Measurements from ENCODE around the gene KNDC1. TPM values are rescaled to one million over a fixed set of nuclear protein-coding genes. Genes with fewer than 3 reads are reported as not detected.

The KNDC1 gene
- total and polyA plus RNA-seq, 10 of the 15 experiments (the other 5 are each of a cell fraction or from before 2014, with no cell fraction given), result 0.03 to 0.11 (median 0.05) TPM; not detected in 7

- ATAC-seq (no peak), DNase-seq (ENCODE audit: low read depth, low spot score) (no peak), FAIRE-seq (no peak)
- SMC1A ChIA-PET (ENCODE audit: uncharacterized antibody, unreplicated experiment), result no interaction called here
- H4K20me1 ChIP-seq (ENCODE audit: control insufficient read depth, insufficient read depth), result no peaks in the 10 kb centered on the region
- no peak overlapping the region for H3K4me3 ChIP-seq
- H3K4me1 ChIP-seq (ENCODE audit: control insufficient read depth, insufficient read depth, low read length), result no peaks in the 10 kb centered on the region
- H3K4me2 ChIP-seq (ENCODE audit: control insufficient read depth, insufficient read depth), result no peak overlapping the region
- BruUV-seq (replicated peaks), result no TSS peak
- no peaks in the 10 kb centered on the region for H3K9me3 ChIP-seq (replicated peaks; ENCODE audit: control insufficient read depth, insufficient read depth, low read length)
- intact Hi-C loops (cut with micrococcal nuclease; ENCODE audit: unreplicated experiment) (no loop called here), in situ Hi-C loops (cut with MboI) (no loop called here)
- no peaks in the 10 kb centered on the region for H3K79me2 ChIP-seq (ENCODE audit: control insufficient read depth, insufficient read depth, low read length)
- no peak for TF ChIP-seq ZBTB33 (IDR thresholded peaks at IDR 0.05)
- no peak for TF ChIP-seq KDM1A (IDR thresholded peaks at IDR 0.05; ENCODE audit: borderline replicate concordance)
- RAD21 ChIA-PET (ENCODE audit: unreplicated experiment), result no interaction called here
- H3K9ac ChIP-seq (ENCODE audit: control insufficient read depth, insufficient read depth, low read length), result no peak overlapping the region
- no peak overlapping the region for H2AFZ ChIP-seq (ENCODE audit: control insufficient read depth, low read depth, low read length)
- H3K36me3 ChIP-seq (ENCODE audit: control insufficient read depth in 2 of 2, insufficient read depth in 2 of 2, low read length in 1 of 2), result no peaks in the 10 kb centered on the region
- CTCF ChIA-PET, result no interaction called here
- H3K27me3 ChIP-seq (replicated peaks in 1 of 2; ENCODE audit: control insufficient read depth in 2 of 2, insufficient read depth in 2 of 2, low read length in 1 of 2), result no peaks in the 10 kb centered on the region
- no peak overlapping the region for H3K27ac ChIP-seq (ENCODE audit: control insufficient read depth, insufficient read depth)
- POLR2A ChIA-PET, result no interaction called here
- 74% methylated on average over 23 of the region's 23 CpGs for WGBS (ENCODE audit: insufficient coverage, insufficient replicate concordance, low lambda C conversion rate, missing lambda C conversion rate)
Measured at GRCh38 chr10:133195611-133196010, 35.6 kb downstream of the KNDC1 start.

- TF ChIP-seq NFYA (IDR thresholded peaks at IDR 0.05; ENCODE audit: borderline replicate concordance, low read depth, low read length), result no peak
- no peak for TF ChIP-seq MTA3 (IDR thresholded peaks at IDR 0.05; ENCODE audit: borderline replicate concordance, low read length)
- H3K79me2 ChIP-seq (ENCODE audit: control insufficient read depth, insufficient read depth, low read length), result no peaks in the 10 kb centered on the region
Measured at GRCh38 chr10:133196221-133196915, 36.3 kb downstream of the KNDC1 start.

More at GRCh38 chr10:133196221-133196915, 36.3 kb downstream of the KNDC1 start:
- WGBS (ENCODE audit: insufficient coverage, insufficient replicate concordance, low lambda C conversion rate, missing lambda C conversion rate), result 44% methylated on average over 23 of the region's 24 CpGs
- Histone ChIP-seq H3K36me3 (ENCODE audit: control insufficient read depth in 2 of 2, insufficient read depth in 2 of 2, low read length in 1 of 2) (no peaks in the 10 kb centered on the region), H3K27me3 (replicated peaks in 1 of 2; ENCODE audit: control insufficient read depth in 2 of 2, insufficient read depth in 2 of 2, low read length in 1 of 2) (no peaks in the 10 kb centered on the region), H3K4me2 (ENCODE audit: control insufficient read depth, insufficient read depth) (no peak overlapping the region), H3K27ac (ENCODE audit: control insufficient read depth, insufficient read depth) (no peak overlapping the region), H3K4me3 (no peak overlapping the region), H3K9ac (ENCODE audit: control insufficient read depth, insufficient read depth, low read length) (no peak overlapping the region), H3K9me3 (replicated peaks; ENCODE audit: control insufficient read depth, insufficient read depth, low read length) (no peaks in the 10 kb centered on the region), H2AFZ (ENCODE audit: control insufficient read depth, low read depth, low read length) (no peak overlapping the region), H3K4me1 (ENCODE audit: control insufficient read depth, insufficient read depth, low read length) (no peaks in the 10 kb centered on the region), H4K20me1 (ENCODE audit: control insufficient read depth, insufficient read depth) (no peaks in the 10 kb centered on the region)
- ATAC-seq (no peak), DNase-seq (ENCODE audit: low read depth, low spot score) (no peak), FAIRE-seq (no peak)
- CTCF ChIA-PET, result no interaction called here
- RAD21 ChIA-PET (ENCODE audit: unreplicated experiment), result no interaction called here
- POLR2A ChIA-PET, result no interaction called here
- intact Hi-C loops (cut with micrococcal nuclease; ENCODE audit: unreplicated experiment) (no loop called here), in situ Hi-C loops (cut with MboI) (no loop called here)
- no TSS peak for BruUV-seq (replicated peaks)
- SMC1A ChIA-PET (ENCODE audit: uncharacterized antibody, unreplicated experiment), result no interaction called here
